HepG2 (cell line): Measurements from ENCODE around the gene LAMA5. TPM values are rescaled to one million over a fixed set of nuclear protein-coding genes. Genes with fewer than 3 reads are reported as not detected.

ENCODE experiments used
- CBFB ChIP-seq: sonication (generic); formaldehyde crosslinking; IDR thresholded peaks from 2 replicates; pipeline ENCODE4 v1.4.0; 2020; ENCODE audit warnings: missing genetic modification reagents
- CCDC6 ChIP-seq: sonication (generic); formaldehyde crosslinking; IDR thresholded peaks from 2 replicates; pipeline ENCODE4 v1.8.1; 2022; ENCODE audit warnings: mild to moderate bottlenecking, missing genetic modification reagents, moderate library complexity
- FLYWCH1 ChIP-seq: sonication (generic); formaldehyde crosslinking; IDR thresholded peaks from 2 replicates; pipeline ENCODE4 v1.8.1; 2023; ENCODE audit warnings: mild to moderate bottlenecking, missing genetic modification reagents
- MTA3 ChIP-seq: sonication (generic); formaldehyde crosslinking; IDR thresholded peaks from 2 replicates; pipeline ENCODE4 v1.4.0; 2020; ENCODE audit warnings: missing genetic modification reagents
- RERE ChIP-seq: IDR thresholded peaks from 2 replicates; pipeline ENCODE4 v1.6.1; 2016; ENCODE audit warnings: low read depth, missing genetic modification reagents, missing compliant biosample characterization
- SRF ChIP-seq: IDR thresholded peaks from 2 replicates; pipeline ENCODE4 v1.6.1; 2011; ENCODE audit warnings: mild to moderate bottlenecking, low read depth, low read length, moderate library complexity
- ZFP1 ChIP-seq: IDR thresholded peaks from 2 replicates; pipeline ENCODE4 v1.6.1; 2016
- ZNF512 ChIP-seq: sonication (generic); formaldehyde crosslinking; IDR thresholded peaks from 2 replicates; pipeline ENCODE4 v1.4.0; 2020; ENCODE audit warnings: mild to moderate bottlenecking, missing genetic modification reagents
- ZNF576 ChIP-seq: sonication (generic); formaldehyde crosslinking; IDR thresholded peaks from 2 replicates; pipeline ENCODE4 v1.4.0; 2020; ENCODE audit warnings: mild to moderate bottlenecking, missing genetic modification reagents
- ZNF687 ChIP-seq: sonication (generic); formaldehyde crosslinking; IDR thresholded peaks from 2 replicates; pipeline ENCODE4 v1.5.1; 2020; ENCODE audit warnings: mild to moderate bottlenecking, missing genetic modification reagents, moderate library complexity
- ZNF841 ChIP-seq: sonication (generic); formaldehyde crosslinking; IDR thresholded peaks from 2 replicates; pipeline ENCODE4 v1.8.1; 2023; ENCODE audit warnings: missing genetic modification reagents, borderline replicate concordance
- polyA plus RNA-seq, 8 experiments: library from polyadenylated mRNA; depleted of rRNA in 3 of 8; stranded (reverse) in 7 of 8; unstranded in 1 of 8; fragments of >200 nt; fragmentation: Illumina TruSeq in 4 of 8; extraction: Trizol in 4 of 8; gene quantifications; 2 replicates each; pipeline versions ENCODE4 v1.2.1 to v1.2.3, GENCODE V29; 2011 to 2016; ENCODE audit warnings: low read depth in 4 of 8, missing spikeins in 1 of 8, mixed read lengths in 1 of 8; ENCODE audit not compliant: insufficient read depth in 1 of 8
- total RNA-seq, 5 experiments: library from RNA; depleted of rRNA; stranded (reverse); fragments of >200 nt; fragmentation: Illumina TruSeq; extraction: Trizol; gene quantifications; 2 replicates each; pipeline ENCODE4 v1.2.3, GENCODE V29; 2016; ENCODE audit warnings: low read depth in 1 of 5
- TF ChIP-seq, protein P1 (sequence below): sonication (generic); formaldehyde crosslinking; IDR thresholded peaks from 2 replicates; pipeline ENCODE4 v1.5.0; 2020; ENCODE audit warnings: mild to moderate bottlenecking, low read depth, missing genetic modification reagents, borderline replicate concordance
- TF ChIP-seq, protein P2 (sequence below): IDR thresholded peaks from 2 replicates; pipeline ENCODE4 v1.6.1; 2018; ENCODE audit warnings: missing genetic modification reagents
- TF ChIP-seq, protein P3 (sequence below): IDR thresholded peaks from 2 replicates; pipeline ENCODE4 v1.6.1; 2016; ENCODE audit warnings: missing biosample characterization, missing genetic modification reagents, low read depth

Gene LAMA5
- total and polyA plus RNA-seq, 2 of the 13 experiments (the other 11 are each of a cell fraction or from before 2014, with no cell fraction given), result 21.0 to 44.7 TPM

- TF ChIP-seq RERE (CRISPR knock-in tag) (peak; percentile 61), CBFB (CRISPR knock-in tag) (peak; percentile 95), MTA3 (CRISPR knock-in tag) (no peak), FLYWCH1 (CRISPR knock-in tag) (no peak), ZNF841 (CRISPR knock-in tag) (no peak), ZNF512 (CRISPR knock-in tag) (no peak), ZNF576 (CRISPR knock-in tag) (peak; percentile 83; the same call in 1 of the 2 replicates), ZNF687 (CRISPR knock-in tag) (peak; percentile 74), SRF (no peak), CCDC6 (CRISPR knock-in tag) (peak; percentile 87), ZFP1 (CRISPR knock-in tag) (peak; percentile 93)
- TF ChIP-seq, protein P1, sequence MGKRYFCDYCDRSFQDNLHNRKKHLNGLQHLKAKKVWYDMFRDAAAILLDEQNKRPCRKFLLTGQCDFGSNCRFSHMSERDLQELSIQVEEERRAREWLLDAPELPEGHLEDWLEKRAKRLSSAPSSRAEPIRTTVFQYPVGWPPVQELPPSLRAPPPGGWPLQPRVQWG, result no peak
- TF ChIP-seq, protein P2, sequence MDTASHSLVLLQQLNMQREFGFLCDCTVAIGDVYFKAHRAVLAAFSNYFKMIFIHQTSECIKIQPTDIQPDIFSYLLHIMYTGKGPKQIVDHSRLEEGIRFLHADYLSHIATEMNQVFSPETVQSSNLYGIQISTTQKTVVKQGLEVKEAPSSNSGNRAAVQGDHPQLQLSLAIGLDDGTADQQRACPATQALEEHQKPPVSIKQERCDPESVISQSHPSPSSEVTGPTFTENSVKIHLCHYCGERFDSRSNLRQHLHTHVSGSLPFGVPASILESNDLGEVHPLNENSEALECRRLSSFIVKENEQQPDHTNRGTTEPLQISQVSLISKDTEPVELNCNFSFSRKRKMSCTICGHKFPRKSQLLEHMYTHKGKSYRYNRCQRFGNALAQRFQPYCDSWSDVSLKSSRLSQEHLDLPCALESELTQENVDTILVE (CRISPR knock-in tag), result peak; percentile 94
- TF ChIP-seq, protein P3, sequence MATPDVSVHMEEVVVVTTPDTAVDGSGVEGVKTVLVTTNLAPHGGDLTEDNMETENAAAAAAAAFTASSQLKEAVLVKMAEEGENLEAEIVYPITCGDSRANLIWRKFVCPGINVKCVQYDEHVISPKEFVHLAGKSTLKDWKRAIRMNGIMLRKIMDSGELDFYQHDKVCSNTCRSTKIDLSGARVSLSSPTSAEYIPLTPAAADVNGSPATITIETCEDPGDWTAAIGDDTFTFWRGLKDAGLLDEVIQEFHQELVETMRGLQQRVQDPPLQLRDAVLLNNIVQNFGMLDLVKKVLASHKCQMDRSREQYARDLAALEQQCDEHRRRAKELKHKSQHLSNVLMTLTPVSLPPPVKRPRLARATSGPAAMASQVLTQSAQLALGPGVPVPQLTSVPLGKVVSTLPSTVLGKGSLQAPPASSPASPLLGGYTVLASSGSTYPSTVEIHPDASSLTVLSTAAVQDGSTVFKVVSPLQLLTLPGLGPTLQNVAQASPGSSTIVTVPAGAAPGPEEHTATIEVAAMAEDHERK (CRISPR knock-in tag), result 0 out of 2 replicates have a peak, but pooled peaks have one; percentile 40
Observed at GRCh38 chr20:62301773-62302340, 65.3 kb downstream of the LAMA5 start (continued).
